GM18511 (cell line): ENCODE data around the gene BOLL.
"Not testable (repeated sequence)": the region's sequence is repeated elsewhere in the genome, so short reads cannot be mapped to it uniquely, and the experiment has no call there.

Experiments used
- ATAC-seq: cut with Tn5 transposase; IDR thresholded peaks from one replicate; pipeline ENCODE4 v1.9.1; 2021; ENCODE audit warnings: mild to moderate bottlenecking, moderate library complexity; ENCODE audit not compliant: unreplicated experiment

Gene BOLL

DNA sequence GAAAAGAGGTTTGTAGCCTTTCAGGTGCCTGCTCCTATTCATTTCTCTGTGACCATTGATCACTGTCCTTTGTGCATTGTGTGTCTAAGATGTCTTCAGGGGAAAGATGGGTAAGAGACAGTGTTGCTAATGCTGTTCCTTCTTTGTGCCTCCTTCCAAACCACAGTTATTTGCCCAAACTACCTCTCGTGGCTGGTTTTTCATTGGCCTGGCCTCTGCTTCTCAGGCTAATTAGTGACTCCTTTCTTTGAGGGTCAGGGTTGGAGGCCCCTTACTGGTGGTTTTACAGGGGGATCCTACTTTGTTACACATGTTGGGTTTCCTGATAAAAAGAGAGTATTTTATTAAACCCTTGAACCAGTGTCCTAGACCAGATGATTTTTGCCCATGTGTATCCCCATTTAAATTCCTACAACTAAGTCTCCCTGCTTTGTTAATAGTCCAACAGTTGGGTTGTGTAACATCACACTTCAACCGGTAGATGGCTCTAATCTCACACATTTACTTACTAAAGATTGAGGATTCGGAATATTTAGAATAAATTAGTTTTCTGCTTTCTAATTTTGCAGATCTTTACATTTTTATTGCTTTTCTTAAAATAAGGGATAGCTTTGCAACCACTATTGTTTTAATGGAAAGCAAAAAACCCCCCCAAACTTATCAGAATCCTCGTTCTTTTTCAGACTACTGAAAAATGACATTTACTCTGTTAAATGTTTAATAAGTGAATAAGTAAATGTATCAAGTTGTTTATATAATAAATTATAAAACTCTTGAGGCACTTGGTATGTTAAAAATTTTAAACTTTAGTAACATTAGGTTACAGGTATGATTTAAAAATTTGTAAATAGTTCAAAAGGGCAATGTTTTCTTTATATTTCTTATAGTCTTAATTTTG is 77.6 kb downstream of the BOLL start:
- ATAC-seq = no peak

DNA sequence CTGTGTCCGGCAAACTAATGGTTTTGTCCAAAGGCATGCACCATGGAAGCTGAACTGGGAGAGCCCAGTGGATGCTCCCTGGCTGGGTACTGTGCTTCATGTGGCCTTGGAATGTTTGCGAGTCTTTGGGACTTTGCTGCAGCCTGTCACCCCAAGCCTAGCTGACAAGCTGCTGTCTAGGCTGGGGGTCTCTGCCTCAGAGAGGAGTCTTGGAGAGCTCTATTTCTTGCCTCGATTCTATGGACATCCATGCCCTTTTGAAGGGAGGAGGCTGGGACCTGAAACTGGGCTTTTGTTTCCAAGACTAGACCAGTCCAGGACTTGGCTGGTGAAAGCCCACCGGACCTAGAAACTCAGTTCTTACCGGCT is 78.3 kb downstream of the BOLL start:
- ATAC-seq = no peak

DNA sequence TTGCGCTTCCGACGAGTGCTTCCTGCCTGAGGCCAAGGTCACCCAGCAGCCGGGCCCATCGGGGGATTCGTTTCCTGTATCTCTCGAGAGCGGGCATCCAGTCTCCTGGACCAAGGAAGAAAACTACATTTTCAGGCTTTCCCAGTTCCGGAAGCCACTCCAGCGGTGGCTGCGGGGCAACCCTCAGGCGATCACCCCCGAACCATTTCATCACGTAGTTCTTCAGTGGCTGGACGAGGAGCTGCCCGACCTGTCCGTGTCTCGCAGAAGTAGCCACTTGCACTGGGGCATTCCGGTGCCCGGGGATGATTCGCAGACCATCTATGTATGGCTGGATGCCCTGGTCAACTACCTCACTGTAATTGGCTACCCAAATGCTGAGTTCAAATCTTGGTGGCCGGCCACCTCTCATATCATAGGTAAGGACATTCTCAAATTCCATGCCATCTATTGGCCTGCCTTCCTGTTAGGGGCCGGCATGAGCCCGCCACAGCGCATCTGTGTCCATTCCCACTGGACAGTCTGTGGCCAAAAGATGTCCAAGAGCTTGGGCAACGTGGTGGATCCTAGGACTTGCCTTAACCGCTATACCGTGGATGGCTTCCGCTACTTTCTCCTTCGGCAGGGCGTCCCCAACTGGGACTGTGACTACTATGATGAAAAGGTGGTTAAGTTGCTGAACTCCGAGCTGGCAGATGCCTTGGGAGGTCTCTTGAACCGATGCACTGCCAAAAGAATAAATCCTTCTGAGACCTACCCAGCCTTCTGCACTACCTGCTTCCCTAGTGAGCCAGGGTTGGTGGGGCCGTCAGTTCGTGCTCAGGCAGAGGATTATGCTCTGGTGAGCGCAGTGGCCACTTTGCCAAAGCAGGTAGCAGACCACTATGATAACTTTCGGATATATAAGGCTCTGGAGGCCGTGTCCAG is 78.9 kb downstream of the BOLL start:
- no peak for ATAC-seq

DNA sequence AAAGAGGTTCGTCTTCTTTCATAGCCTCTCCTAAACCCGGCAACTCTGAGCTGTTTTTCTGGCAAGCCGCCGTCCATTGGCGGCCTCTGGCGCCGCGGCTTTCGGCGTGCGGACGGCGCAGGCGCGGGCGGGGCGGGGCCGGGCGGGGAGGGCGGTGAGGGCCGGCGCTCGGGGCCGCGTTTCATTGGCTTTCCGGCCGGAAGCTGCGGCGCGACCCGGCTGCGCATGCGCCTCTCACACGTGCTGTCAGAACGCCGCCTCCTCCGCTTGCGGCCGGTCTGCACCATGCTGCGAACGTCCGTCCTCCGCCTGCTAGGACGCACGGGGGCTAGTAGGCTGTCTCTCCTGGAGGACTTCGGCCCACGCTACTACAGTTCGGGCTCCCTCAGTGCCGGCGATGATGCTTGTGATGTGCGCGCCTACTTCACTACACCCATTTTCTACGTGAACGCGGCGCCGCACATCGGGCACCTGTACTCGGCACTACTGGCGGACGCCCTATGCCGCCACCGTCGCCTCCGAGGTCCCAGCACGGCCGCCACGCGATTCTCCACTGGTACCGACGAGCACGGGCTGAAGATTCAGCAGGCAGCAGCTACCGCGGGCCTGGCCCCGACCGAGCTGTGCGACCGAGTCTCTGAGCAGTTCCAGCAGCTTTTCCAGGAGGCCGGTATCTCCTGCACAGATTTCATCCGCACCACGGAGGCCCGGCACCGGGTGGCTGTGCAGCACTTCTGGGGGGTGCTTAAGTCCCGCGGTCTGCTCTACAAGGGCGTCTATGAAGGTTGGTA is 79.8 kb downstream of the BOLL start, which contains the start of gene MARS2:
TSS of gene MARS2 (plus strand) at position 249 of the 791 bp plus-strand sequence. CDS start at position 286, 37 bp downstream.
- peak; percentile 87 for ATAC-seq

DNA sequence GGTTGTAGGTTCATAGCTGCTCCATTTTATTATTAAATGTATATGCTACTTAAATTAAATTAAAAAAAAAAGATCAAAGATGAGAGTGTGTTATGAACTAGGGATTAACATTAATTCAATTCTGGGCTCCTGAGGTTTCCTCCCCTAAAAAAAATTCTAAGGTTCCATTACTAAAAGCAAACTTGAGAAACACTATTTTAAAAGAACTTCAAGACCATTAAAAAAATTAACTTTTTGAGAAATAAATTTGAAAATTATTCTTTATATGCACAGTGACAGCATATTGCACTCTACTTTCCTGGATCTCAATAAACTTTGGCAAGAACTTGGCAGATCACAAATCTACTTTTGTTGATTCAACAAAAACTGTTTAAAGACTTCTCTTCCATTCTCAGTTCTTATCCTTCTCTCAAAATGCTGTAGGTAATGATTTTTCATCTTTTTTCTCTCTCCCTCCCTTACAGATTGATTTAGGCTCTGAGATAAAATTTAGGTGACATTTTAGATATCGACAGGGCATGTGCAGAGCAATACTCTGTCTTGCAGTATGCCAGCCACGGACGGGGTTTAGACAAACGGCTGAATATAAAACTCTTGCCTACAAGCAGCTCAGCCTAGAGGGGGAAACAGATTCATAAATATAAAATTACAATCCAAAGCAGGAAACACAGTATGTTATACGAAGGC is 80.5 kb downstream of the BOLL start:
- ATAC-seq = peak; percentile 43

DNA sequence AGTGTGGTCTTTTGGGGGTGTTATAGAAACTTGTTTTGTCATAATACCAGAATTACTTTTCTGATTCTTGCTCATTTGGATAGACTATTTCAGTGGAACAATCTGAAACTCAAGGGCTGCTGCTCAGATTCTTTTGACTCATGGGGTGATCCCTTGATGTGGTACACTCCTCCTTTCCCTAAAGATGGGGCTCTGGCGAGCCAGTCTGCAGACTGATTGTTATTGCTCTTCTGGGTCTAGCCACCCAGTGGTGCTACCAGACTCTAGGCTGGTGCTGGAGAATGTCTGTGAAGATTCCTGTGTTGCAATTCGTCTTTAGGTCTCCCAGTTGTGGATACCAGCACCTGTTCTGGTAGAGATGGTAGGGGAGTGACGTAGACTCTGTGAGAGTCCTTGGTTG is 84.2 kb downstream of the BOLL start:
- ATAC-seq = no peak

DNA sequence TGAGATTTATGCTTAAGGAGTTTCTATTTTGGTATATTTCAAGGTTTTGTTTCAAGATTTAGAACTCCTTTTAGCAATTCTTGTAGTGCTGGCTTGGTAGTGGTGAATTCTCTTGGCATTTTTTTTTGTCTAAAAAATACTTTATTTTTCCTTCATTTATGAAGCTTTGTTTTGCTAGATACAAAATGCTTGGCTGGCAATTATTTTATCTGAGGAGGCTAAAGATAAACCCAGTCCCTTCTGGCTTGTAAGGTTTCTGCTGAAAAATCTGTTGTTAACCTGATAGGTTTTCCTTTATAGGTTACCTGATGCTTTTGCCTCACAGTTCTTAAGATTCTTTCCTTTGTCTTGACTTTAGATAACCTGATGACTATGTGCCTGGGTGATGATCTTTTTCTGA is 85.4 kb downstream of the BOLL start:
- ATAC-seq = not testable (repeated sequence)

DNA sequence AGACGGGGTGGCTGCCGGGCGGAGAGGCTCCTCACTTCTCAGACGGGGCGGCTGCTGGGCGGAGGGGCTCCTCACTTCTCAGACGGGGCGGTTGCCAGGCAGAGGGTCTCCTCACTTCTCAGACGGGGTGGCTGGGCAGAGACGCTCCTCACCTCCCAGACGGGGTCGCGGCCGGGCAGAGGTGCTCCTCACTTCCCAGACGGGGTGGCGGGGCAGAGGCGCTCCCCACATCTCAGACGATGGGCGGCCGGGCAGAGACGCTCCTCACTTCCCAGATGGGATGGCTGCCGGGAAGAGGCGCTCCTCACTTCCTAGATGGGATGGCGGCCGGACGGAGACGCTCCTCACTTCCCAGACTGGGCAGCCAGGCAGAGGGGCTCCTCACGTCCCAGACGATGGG is 88.5 kb downstream of the BOLL start:
- not testable (repeated sequence) for ATAC-seq

DNA sequence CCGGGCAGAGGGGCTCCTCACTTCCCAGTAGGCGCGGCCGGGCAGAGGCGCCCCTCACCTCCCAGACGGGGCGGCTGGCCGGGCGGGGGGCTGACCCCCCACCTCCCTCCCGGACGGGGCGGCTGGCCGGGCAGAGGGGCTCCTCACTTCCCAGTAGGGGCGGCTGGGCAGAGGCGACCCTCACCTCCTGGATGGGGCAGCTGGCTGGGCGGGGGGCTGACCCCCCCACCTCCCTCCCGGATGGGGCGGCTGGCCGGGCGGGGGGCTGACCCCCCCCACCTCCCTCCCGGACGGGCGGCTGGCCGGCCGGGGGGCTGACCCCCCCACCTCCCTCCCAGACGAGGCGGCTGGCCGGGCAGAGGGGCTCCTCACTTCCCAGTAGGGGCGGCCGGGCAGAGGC is 89.1 kb downstream of the BOLL start:
- not testable (repeated sequence) for ATAC-seq

DNA sequence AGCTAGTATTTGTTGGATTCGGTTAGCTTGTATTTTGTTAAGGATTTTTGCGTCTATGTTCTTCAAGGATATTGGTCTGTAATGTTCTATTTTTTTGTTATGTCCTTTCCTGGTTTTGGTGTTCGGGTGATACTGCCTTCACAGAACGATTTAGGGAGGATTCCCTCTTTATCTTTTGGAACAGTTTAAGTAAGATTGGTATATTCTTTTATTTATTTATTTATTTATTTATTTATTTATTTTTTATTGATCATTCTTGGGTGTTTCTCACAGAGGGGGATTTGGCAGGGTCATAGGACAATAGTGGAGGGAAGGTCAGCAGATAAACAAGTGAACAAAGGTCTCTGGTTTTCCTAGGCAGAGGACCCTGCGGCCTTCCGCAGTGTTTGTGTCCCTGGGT is 89.9 kb downstream of the BOLL start:
- not testable (repeated sequence) for ATAC-seq

DNA sequence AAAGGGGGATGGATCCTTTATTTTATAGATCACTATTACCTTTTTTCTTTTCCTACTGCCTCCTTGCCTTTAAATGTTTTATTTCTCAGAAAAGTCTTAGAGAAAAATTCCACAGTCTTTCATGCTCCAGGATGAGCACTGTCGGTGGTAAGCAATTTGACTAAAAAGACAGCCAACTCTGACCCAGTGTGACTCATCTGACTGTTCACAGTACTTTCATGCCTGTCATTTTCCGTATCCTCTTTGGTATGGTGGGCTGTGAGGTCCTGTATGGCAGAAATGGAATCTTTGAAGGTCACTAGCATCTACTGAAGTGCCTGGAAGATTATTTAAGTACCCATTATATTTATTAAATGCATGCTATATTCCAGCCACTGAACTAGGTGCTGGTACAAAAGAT is 107.6 kb downstream of the BOLL start:
- no peak for ATAC-seq

DNA sequence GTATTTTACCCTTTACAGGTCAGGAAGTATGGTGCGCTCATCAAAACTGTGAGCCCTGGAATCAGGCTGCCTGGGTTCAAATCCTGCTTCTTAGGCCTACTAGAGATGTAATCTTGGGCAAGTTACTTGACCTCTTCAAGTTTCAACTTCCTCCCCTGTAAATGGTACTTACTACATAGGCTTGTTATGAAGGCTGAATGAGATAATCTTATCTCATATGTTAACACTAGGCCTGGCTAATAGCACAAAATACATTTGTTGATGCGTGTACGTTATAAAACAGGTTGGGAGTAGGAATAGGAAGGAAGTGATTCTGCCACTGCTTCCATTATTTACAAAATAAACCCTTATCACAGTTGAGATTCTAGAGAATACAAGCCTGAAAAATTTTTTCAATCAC is 108.1 kb downstream of the BOLL start:
- ATAC-seq = no peak
